BLaER1 (cell line): Measurements from ENCODE around the gene AGPAT2.
A peak's percentile ranks its signal among the peaks of the same experiment; 100 is the strongest.

ENCODE experiments used
- H3K27ac ChIP-seq: shearing (Covaris generic); formaldehyde crosslinking; 2 replicates; pipeline ENCODE4 v1.8.1; 2022
- H3K27me3 ChIP-seq: shearing (Covaris generic); formaldehyde crosslinking; 2 replicates; pipeline ENCODE4 v1.8.1; 2022
- H3K36me3 ChIP-seq: shearing (Covaris generic); formaldehyde crosslinking; 2 replicates; pipeline ENCODE4 v1.8.1; 2022
- H3K4me1 ChIP-seq: shearing (Covaris generic); formaldehyde crosslinking; 2 replicates; pipeline ENCODE4 v1.8.1; 2022
- H3K4me2 ChIP-seq: shearing (Covaris generic); formaldehyde crosslinking; 2 replicates; pipeline ENCODE4 v1.8.1; 2022
- H3K4me3 ChIP-seq: shearing (Covaris generic); formaldehyde crosslinking; 2 replicates; pipeline ENCODE4 v1.8.1; 2022
- H3K9ac ChIP-seq: shearing (Covaris generic); formaldehyde crosslinking; 2 replicates; pipeline ENCODE4 v1.8.1; 2022
- H3K9me3 ChIP-seq: shearing (Covaris generic); formaldehyde crosslinking; 2 replicates; pipeline ENCODE4 v1.8.1; 2022
- H4K20me1 ChIP-seq: shearing (Covaris generic); formaldehyde crosslinking; 2 replicates; pipeline ENCODE4 v1.8.1; 2022
- Cebpa-rat ChIP-seq: shearing (Covaris generic); IDR thresholded peaks from 2 replicates; pipeline ENCODE4 v1.8.1; 2022

The AGPAT2 gene

DNA sequence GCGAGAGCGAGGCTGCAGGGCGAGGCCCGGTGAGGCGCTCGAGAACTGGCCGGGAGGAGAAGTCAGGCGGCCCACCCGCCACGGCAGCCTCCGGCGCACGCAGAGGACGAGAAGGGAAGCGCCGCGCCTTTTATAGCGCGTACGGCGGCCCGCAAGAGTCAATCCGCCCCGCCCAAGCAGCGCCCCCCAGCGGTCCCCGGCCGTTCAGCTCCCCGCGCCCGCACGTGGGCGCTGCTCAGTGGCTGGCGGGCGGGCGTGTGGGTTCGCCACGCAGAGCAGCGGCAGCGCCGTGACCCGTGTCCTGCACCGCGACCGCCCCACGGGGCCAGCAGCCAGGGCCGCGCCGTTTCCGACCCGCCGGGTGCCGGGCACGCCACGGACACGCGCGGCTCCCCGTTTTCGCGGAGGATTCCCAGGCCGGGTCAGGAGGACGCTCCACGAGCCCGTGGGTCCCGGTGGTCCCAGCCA lies 40.9 kb upstream of the AGPAT2 start:
- Histone ChIP-seq H3K4me1 (peaks cover 67% of the 10 kb centered on the region), H3K4me3 (peak overlapping the region; percentile 89), H3K4me2 (peak overlapping the region; percentile 100), H4K20me1 (peaks cover 58% of the 10 kb centered on the region), H3K36me3 (peaks cover 40% of the 10 kb centered on the region), H3K9ac (peak overlapping the region; percentile 97), H3K27ac (peak overlapping the region; percentile 93), H3K9me3 (no peaks in the 10 kb centered on the region), H3K27me3 (no peaks in the 10 kb centered on the region)
- TF ChIP-seq Cebpa-rat, result no peak

DNA sequence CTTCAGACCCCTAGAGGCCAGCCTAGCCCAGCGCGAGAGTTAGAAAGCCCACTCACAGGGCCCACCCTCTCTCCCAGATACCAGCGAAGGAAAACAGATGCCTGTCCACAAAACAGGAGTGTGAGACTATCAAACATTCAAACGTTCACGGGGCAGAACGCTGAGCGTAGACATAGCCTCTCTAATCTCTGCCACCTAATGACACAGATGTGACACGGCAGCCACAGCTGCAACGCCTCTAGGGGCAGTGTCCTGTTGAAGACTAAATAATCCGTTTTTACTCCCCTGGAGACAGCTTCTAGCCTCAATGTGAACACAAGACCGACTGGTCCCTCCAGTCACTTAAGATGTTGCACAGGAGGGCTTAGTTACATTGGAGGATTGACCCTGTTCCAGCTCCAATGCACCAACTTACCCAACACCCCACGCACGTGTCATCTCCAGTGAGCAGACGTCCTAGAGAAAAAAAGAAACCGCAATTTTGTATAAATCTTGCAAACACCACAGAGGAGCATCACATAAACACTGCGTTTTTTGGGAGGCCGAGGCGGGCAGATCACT lies 39.5 kb upstream of the AGPAT2 start:
- Histone ChIP-seq H3K9me3 (no peaks in the 10 kb centered on the region), H3K27ac (peak overlapping the region; percentile 93), H3K9ac (peak overlapping the region; percentile 97), H3K4me2 (peak overlapping the region; percentile 100), H3K36me3 (peaks cover 54% of the 10 kb centered on the region), H3K27me3 (no peaks in the 10 kb centered on the region), H3K4me1 (peaks cover 75% of the 10 kb centered on the region), H3K4me3 (peak overlapping the region; percentile 89), H4K20me1 (peaks cover 72% of the 10 kb centered on the region)
- TF ChIP-seq Cebpa-rat, result no peak

DNA sequence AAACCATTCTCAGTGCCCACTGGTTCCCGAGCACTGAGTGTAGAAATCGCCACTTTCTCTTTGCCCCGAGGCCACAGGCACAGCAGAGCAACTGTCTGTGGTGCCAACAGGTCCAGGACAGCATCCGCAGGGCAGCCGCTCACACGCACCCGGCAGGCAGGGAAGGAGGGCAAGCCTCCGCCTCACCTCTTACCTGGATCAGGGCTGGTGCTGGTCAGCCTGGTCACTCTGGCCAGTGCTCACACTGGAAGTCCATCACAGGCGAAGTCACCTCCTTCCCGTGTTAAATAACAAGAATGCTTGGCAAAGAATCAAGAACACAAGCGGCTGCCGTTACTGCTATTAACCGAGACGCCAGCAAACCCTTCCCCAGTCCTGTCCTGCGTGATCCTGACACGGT lies 38.9 kb upstream of the AGPAT2 start:
- TF ChIP-seq Cebpa-rat, result no peak
- Histone ChIP-seq H3K9ac (peak overlapping the region; percentile 97), H3K36me3 (peaks cover 60% of the 10 kb centered on the region), H3K27me3 (no peaks in the 10 kb centered on the region), H3K4me3 (peak overlapping the region; percentile 89), H3K4me2 (peak overlapping the region; percentile 100), H3K4me1 (peaks cover 80% of the 10 kb centered on the region), H4K20me1 (peaks cover 78% of the 10 kb centered on the region), H3K27ac (peak overlapping the region; percentile 93; the same call in 1 of the 2 replicates), H3K9me3 (no peaks in the 10 kb centered on the region)

DNA sequence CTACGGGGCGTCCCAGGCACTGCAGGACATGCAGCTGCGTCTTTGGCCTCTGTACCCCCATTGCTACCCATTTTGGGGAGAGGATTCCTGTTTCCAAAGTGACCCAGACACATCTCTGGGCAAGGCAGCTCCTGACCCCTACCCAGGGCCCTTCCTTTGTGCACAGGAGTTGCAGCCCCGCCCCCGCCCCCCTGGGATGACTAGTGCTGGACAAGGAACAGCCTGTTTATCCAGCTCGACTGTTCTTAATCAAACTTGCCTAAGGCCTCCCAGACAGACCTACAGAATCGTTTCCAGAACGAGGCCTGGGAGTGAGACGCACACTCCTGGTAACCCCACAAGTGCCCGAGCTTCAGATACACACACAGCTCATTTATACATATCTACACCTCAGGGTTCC lies 38.4 kb upstream of the AGPAT2 start:
- peaks cover 65% of the 10 kb centered on the region for H3K36me3 ChIP-seq
- H3K27ac ChIP-seq, result peak overlapping the region; percentile 93; the same call in 1 of the 2 replicates
- peaks cover 83% of the 10 kb centered on the region for H4K20me1 ChIP-seq
- H3K4me2 ChIP-seq, result peak overlapping the region; percentile 100
- peaks cover 80% of the 10 kb centered on the region for H3K4me1 ChIP-seq
- H3K9me3 ChIP-seq, result no peaks in the 10 kb centered on the region
- H3K27me3 ChIP-seq, result no peaks in the 10 kb centered on the region
- peak overlapping the region; percentile 89 for H3K4me3 ChIP-seq
- peak overlapping the region; percentile 97 for H3K9ac ChIP-seq
- no peak for TF ChIP-seq Cebpa-rat

DNA sequence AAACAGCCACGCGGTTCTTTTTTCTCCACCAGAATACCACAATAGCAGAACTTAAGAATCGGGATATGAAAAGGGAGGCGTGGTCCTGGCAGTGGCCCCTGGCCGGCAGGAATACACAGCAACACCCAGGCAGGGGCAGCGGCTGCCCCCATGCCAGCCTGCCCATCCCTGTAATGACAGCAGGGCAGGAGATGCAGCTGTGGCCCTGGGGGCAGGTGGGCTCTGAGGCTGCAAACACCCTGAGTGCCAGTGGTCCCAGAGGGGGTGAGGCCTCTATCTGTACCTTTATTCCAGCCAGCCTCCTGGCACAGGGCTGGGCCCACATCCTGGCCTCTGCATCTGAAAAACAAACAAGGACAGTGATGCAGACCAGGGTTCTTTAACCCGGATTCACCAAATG lies 37.5 kb upstream of the AGPAT2 start:
- peak overlapping the region; percentile 100 for H3K4me2 ChIP-seq
- peaks cover 86% of the 10 kb centered on the region for H4K20me1 ChIP-seq
- 0 out of 2 replicates have a peak overlapping the region, but pooled peaks have one; percentile 89 for H3K4me3 ChIP-seq
- H3K9ac ChIP-seq, result no peak overlapping the region
- no peaks in the 10 kb centered on the region for H3K27me3 ChIP-seq
- H3K4me1 ChIP-seq, result peaks cover 80% of the 10 kb centered on the region
- TF ChIP-seq Cebpa-rat, result no peak
- H3K27ac ChIP-seq, result no peak overlapping the region
- no peaks in the 10 kb centered on the region for H3K9me3 ChIP-seq
- peaks cover 72% of the 10 kb centered on the region for H3K36me3 ChIP-seq

DNA sequence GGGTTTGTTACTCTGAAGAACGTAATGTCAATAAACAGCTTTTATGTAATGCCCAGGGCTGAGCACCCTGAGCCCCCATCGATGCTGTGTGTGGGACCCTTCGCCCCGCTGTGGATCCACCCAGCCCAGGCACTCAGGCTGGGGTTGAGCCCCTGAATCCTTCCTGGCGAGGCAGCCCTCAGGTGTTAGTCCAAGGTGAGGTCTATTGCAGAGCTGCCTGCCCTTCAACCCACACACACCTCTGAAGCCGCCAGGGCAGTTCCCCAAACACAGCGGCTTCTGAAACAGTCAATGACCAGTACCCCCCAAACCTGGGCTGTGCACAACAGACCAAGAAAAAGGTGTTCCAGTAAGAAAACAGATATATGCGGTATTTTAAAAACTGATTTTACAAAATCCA lies 36.7 kb upstream of the AGPAT2 start:
- Histone ChIP-seq H3K36me3 (peaks cover 72% of the 10 kb centered on the region), H4K20me1 (peaks cover 90% of the 10 kb centered on the region), H3K27ac (no peak overlapping the region), H3K9ac (no peak overlapping the region), H3K4me2 (peak overlapping the region; percentile 100; the same call in 1 of the 2 replicates), H3K27me3 (no peaks in the 10 kb centered on the region), H3K4me3 (no peak overlapping the region), H3K4me1 (peaks cover 80% of the 10 kb centered on the region), H3K9me3 (no peaks in the 10 kb centered on the region)
- TF ChIP-seq Cebpa-rat, result no peak

DNA sequence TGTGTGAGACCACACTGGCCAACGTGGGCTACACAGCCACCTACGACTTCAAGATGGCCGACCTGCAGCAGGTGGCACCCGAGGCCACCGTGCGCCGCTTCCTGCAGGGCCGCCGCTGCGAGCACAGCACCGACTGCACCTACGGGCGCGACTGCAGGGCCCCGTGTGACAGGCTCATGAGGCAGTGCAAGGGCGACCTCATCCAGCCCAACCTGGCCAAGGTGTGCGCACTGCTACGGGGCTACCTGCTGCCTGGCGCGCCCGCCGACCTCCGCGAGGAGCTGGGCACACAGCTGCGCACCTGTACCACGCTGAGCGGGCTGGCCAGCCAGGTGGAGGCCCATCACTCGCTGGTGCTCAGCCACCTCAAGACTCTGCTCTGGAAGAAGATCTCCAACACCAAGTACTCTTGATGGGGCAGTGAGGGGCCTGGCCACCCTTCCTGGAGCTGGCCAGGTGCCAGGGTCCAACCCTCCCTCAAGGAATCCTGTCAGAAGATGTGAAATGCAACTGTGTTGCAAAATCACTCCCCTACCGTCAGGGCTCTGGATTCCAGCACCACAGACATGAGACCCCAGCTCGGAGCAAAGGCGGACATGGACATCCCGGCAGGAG lies 36.2 kb upstream of the AGPAT2 start:
- Histone ChIP-seq H3K4me2 (no peak overlapping the region), H3K27ac (no peak overlapping the region), H3K9ac (no peak overlapping the region), H3K9me3 (no peaks in the 10 kb centered on the region), H3K4me1 (peaks cover 80% of the 10 kb centered on the region), H3K27me3 (no peaks in the 10 kb centered on the region), H4K20me1 (peaks cover 95% of the 10 kb centered on the region), H3K4me3 (no peak overlapping the region), H3K36me3 (peaks cover 72% of the 10 kb centered on the region)
- no peak for TF ChIP-seq Cebpa-rat

DNA sequence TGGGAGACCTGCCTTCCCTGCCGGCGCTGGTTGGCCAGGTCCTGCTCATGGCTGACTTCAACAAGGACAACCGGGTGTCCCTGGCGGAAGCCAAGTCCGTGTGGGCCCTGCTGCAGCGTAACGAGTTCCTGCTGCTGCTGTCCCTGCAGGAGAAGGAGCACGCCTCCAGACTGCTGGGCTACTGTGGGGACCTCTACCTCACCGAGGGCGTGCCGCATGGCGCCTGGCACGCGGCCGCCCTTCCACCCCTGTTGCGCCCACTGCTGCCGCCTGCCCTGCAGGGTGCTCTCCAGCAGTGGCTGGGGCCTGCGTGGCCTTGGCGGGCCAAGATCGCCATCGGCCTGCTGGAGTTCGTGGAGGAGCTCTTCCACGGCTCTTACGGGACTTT lies 35.7 kb upstream of the AGPAT2 start:
- Histone ChIP-seq H3K27me3 (no peaks in the 10 kb centered on the region), H3K4me1 (peaks cover 84% of the 10 kb centered on the region), H3K27ac (no peak overlapping the region), H3K4me2 (no peak overlapping the region), H4K20me1 (peaks cover 100% of the 10 kb centered on the region), H3K9ac (no peak overlapping the region), H3K9me3 (no peaks in the 10 kb centered on the region), H3K36me3 (peaks cover 75% of the 10 kb centered on the region), H3K4me3 (no peak overlapping the region)
- no peak for TF ChIP-seq Cebpa-rat

DNA sequence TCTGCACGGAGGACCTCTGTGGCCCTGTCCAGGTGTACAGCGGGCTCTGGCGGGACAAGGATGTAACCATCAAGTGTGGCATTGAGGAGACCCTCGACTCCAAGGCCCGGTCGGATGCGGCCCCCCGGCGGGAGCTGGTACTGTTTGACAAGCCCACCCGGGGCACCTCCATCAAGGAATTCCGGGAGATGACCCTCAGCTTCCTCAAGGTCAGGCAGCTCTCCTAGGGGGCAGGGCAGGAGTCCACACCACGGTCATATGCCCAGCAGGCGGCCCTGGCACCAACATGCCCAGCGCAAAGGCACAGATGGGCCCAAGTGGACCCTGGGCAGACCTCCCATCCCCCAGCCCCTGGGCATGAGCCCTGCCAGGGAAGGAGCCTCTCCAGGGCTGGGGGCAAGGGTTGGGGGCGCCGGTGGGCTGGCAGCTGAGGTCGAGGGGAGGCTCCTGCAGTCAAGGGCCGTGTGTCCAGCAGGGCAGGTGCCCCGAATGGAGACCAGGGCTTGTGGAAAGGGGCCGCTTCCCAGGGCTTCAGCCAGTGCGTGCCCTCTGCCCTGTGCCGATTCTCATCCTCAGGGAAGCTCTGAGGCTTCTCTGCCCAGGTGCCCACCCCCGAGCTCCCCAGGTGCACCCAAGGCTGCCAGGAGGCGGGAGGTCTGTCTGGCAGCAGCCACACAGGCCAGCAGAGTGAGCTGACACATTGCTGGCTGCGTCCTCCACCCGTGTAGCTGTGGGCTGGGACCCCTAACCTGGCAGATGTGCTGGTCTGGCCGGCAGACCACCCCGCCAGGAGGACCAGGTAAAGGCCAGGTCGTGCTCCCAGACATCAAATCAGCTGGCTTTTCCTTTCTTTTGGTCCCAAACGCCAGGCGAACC lies 35.1 kb upstream of the AGPAT2 start:
- Histone ChIP-seq H3K27me3 (no peaks in the 10 kb centered on the region), H3K9ac (no peak overlapping the region), H3K27ac (no peak overlapping the region), H3K9me3 (no peaks in the 10 kb centered on the region), H3K4me2 (no peak overlapping the region), H3K4me3 (no peak overlapping the region), H3K4me1 (peaks cover 90% of the 10 kb centered on the region), H3K36me3 (peaks cover 78% of the 10 kb centered on the region), H4K20me1 (peaks cover 100% of the 10 kb centered on the region)
- no peak for TF ChIP-seq Cebpa-rat
